Spleen (tissue), 11 donors: ENCODE data around the gene ESYT3. TPM values are rescaled to one million over a fixed set of nuclear protein-coding genes. Genes with fewer than 3 reads are reported as not detected.

ENCODE experiments used
- DNase-seq: peaks from one replicate; pipeline ENCODE4 v3.0.0-alpha.2; 2020
- H3K27ac ChIP-seq, 8 donors: fragments of 200-600 bp; sonication (generic) in 7 of 8; 1 replicate in 4 of 8; 2 replicates in 4 of 8; pipeline versions ENCODE4 v1.5.0 to v1.8.0; 2016 to 2021; ENCODE audit warnings: inconsistent platforms in 4 of 8, mild to moderate bottlenecking in 4 of 8, moderate library complexity in 1 of 8
- H3K27me3 ChIP-seq, 7 donors: fragments of 200-600 bp; sonication (generic) in 6 of 7; replicated peaks in 1 of 7; 1 replicate in 4 of 7; 2 replicates in 3 of 7; pipeline versions ENCODE4 v1.5.0 to v1.8.0; 2016 to 2021; ENCODE audit warnings: inconsistent platforms in 3 of 7, mild to moderate bottlenecking in 1 of 7
- H3K36me3 ChIP-seq, 6 donors: fragments of 200-600 bp; sonication (generic) in 5 of 6; 1 replicate in 4 of 6; 2 replicates in 2 of 6; pipeline versions ENCODE4 v1.5.0 to v1.8.0; 2016 to 2021; ENCODE audit warnings: inconsistent platforms in 2 of 6
- H3K4me1 ChIP-seq, 6 donors: fragments of 200-600 bp; sonication (generic) in 5 of 6; 1 replicate in 3 of 6; 2 replicates in 3 of 6; pipeline versions ENCODE4 v1.5.0 to v1.8.0; 2016 to 2021; ENCODE audit warnings: inconsistent platforms in 3 of 6
- H3K4me3 ChIP-seq, 8 donors: fragments of 200-600 bp; sonication (generic) in 7 of 8; 1 replicate in 4 of 8; 2 replicates in 4 of 8; pipeline versions ENCODE4 v1.5.0 to v1.8.0; 2016 to 2021; ENCODE audit warnings: inconsistent platforms in 4 of 8, mild to moderate bottlenecking in 4 of 8, moderate library complexity in 2 of 8
- H3K9me3 ChIP-seq, 8 donors: fragments of 200-600 bp; sonication (generic) in 7 of 8; 1 replicate in 4 of 8; 2 replicates in 4 of 8; pipeline versions ENCODE4 v1.5.0 to v1.8.0; 2016 to 2021; ENCODE audit warnings: inconsistent platforms in 4 of 8
- CTCF ChIP-seq, 11 experiments: fragments of 200-600 bp in 7 of 11; fragments of 450-650 bp in 4 of 11; sonication (generic) in 4 of 11; IDR thresholded peaks in 8 of 11; conservative IDR thresholded peaks in 3 of 11; 1 replicate in 7 of 11; 2 replicates in 4 of 11; pipeline versions ENCODE4 v1.4.0 to v1.8.0; 2016 to 2021; ENCODE audit warnings: antibody characterized with exemption in 11 of 11, inconsistent platforms in 4 of 11, mild to moderate bottlenecking in 1 of 11
- POLR2A ChIP-seq, 3 donors: fragments of 450-650 bp; IDR thresholded peaks; one replicate each; pipeline ENCODE4 v1.5.1; 2017; ENCODE audit warnings: antibody characterized with exemption in 3 of 3, mild to moderate bottlenecking in 1 of 3
- POLR2AphosphoS5 ChIP-seq, 3 donors: sonication (generic); formaldehyde crosslinking; IDR thresholded peaks; one replicate each; pipeline ENCODE4 v1.5.1; 2017; ENCODE audit warnings: antibody characterized with exemption in 3 of 3
- WGBS, 5 donors: extraction: QIAGEN DNeasy Blood & Tissue Kit in 3 of 5; methylation state at CpG; one replicate each; pipeline versions ENCODE4 v1.1.5 to v1.1.7; 2013 to 2018; 5-methylcytosine and 5-hydroxymethylcytosine counted together
- intact Hi-C: fragments of 100-400 bp; cut with DNase I; formaldehyde crosslinking; loops from one replicate; pipeline ENCODE4 v1.15.0; 2023; ENCODE audit warnings: low total_unique reads
- polyA plus RNA-seq, 3 donors: library from polyadenylated mRNA; stranded (reverse); fragments of 200-250 nt; gene quantifications; one replicate each; pipeline ENCODE4 v1.2.1, GENCODE V29; 2013
- total RNA-seq, 7 donors: library from RNA; depleted of rRNA in 3 of 7; stranded (reverse); fragments of >200 nt in 3 of 7; fragmentation: NEBNext Ultra II Directional in 4 of 7; extraction: Animal tissue kit (Norgen Biotek cat#: 25700) in 4 of 7; gene quantifications; one replicate each; pipeline versions ENCODE4 v1.1.0 to v1.2.1, GENCODE V29; 2016 to 2021
- donor health status: healthy with polysubstance abuse.
- donor health status: DM: no; HTN: no; CAD: no; lungs with moderate emphysema.
- donor health status: DM: no; HTN: no; CAD: no.
- donor health status: Bipolar disorder and iron deficiency.
- donor health status: healthy.
- donor health status: DM: no; HTN: no; CAD: no.
- donor health status: DM: yes; HTN: yes; CAD: no.

ESYT3 gene
- total and polyA plus RNA-seq, 10 donors: 0.02 TPM; not detected in 9

DNA sequence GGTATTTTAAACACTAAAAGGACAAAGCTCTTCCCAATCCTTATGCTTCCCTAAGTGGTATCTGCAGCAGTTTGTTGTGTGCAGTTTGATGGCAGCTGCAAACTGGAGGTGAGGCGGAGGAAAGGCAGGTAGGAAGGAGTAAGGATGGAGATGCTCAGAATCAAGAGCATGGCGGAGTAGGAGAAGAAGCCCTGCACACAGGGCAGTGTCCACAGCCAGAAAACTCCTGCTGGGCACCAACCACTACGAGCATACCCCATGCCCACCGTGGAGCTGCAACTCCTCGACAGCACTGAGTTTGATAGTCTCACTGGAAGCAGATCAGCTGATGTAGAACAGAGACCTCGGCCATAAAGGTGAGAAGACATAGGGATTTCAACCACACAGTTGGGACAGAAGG, 30.3 kb upstream of the ESYT3 start:
- intact Hi-C loops: no loop called here
- Histone ChIP-seq H3K4me3 (no peak overlapping the region), H3K36me3 (peaks cover 0 to 54% (median 4%) of the 10 kb centered on the region in 6 donors), H3K27me3 (peaks cover 0 to 5% (median 0%) of the 10 kb centered on the region in 7 donors), H3K4me1 (no peaks in the 10 kb centered on the region), H3K27ac (no peak overlapping the region), H3K9me3 (no peaks in the 10 kb centered on the region)
- 87 to 95% (median 91%) methylated on average over 6 of the region's 6 CpGs for WGBS, 5 donors
- no peak for DNase-seq
- TF ChIP-seq POLR2AphosphoS5 (IDR thresholded peaks at IDR 0.05): no peak
- no peak for TF ChIP-seq CTCF (IDR thresholded peaks at IDR 0.05 in 8 of 11, conservative IDR thresholded peaks at IDR 0.05 in 3 of 11)
- no peak for TF ChIP-seq POLR2A (IDR thresholded peaks at IDR 0.05)

- intact Hi-C loops: no loop called here
- H3K27ac ChIP-seq: no peak overlapping the region
- H3K27me3 ChIP-seq: peaks cover 0 to 5% (median 0%) of the 10 kb centered on the region in 7 donors
- no peak overlapping the region for H3K4me3 ChIP-seq
- peaks cover 0 to 49% (median 4%) of the 10 kb centered on the region in 6 donors for H3K36me3 ChIP-seq
- 77 to 92% (median 86%) methylated on average over 7 of the region's 7 CpGs for WGBS, 5 donors
- H3K4me1 ChIP-seq: no peaks in the 10 kb centered on the region
- no peak for DNase-seq
- TF ChIP-seq POLR2A (IDR thresholded peaks at IDR 0.05) (no peak), CTCF (IDR thresholded peaks at IDR 0.05 in 8 of 11, conservative IDR thresholded peaks at IDR 0.05 in 3 of 11) (no peak), POLR2AphosphoS5 (IDR thresholded peaks at IDR 0.05) (no peak)
- no peaks in the 10 kb centered on the region for H3K9me3 ChIP-seq
Measured at GRCh38 chr3:138405001-138405400, 29.4 kb upstream of the ESYT3 start.

GRCh38 chr3:138405486-138405885, 28.9 kb upstream of the ESYT3 start:
- intact Hi-C loops: no loop called here
- H3K9me3 ChIP-seq: no peaks in the 10 kb centered on the region
- no peak for TF ChIP-seq POLR2AphosphoS5 (IDR thresholded peaks at IDR 0.05)
- H3K27ac ChIP-seq: no peak overlapping the region
- H3K27me3 ChIP-seq: peaks cover 0 to 7% (median 0%) of the 10 kb centered on the region in 7 donors
- H3K4me1 ChIP-seq: no peaks in the 10 kb centered on the region
- DNase-seq: no peak
- H3K4me3 ChIP-seq: no peak overlapping the region
- WGBS, 5 donors: 70 to 83% (median 79%) methylated on average over 5 of the region's 5 CpGs
- peaks cover 0 to 45% (median 4%) of the 10 kb centered on the region in 6 donors for H3K36me3 ChIP-seq

- Histone ChIP-seq H3K4me3 (no peak overlapping the region), H3K27ac (no peak overlapping the region), H3K27me3 (peaks cover 0 to 10% (median 0%) of the 10 kb centered on the region in 7 donors), H3K36me3 (peaks cover 0 to 36% (median 4%) of the 10 kb centered on the region in 6 donors), H3K4me1 (no peaks in the 10 kb centered on the region), H3K9me3 (no peaks in the 10 kb centered on the region)
- intact Hi-C loops: no loop called here
- 63 to 78% (median 73%) methylated on average over 2 of the region's 2 CpGs for WGBS, 5 donors
- DNase-seq: no peak
- TF ChIP-seq POLR2AphosphoS5 (IDR thresholded peaks at IDR 0.05): no peak
Measured at GRCh38 chr3:138406606-138407005, 27.8 kb upstream of the ESYT3 start.

GRCh38 chr3:138407236-138407907, 27.0 kb upstream of the ESYT3 start:
- peaks cover 0 to 10% (median 0%) of the 10 kb centered on the region in 7 donors for H3K27me3 ChIP-seq
- peaks cover 0 to 28% (median 4%) of the 10 kb centered on the region in 6 donors for H3K36me3 ChIP-seq
- TF ChIP-seq POLR2AphosphoS5 (IDR thresholded peaks at IDR 0.05) (no peak), POLR2A (IDR thresholded peaks at IDR 0.05) (no peak), CTCF (IDR thresholded peaks at IDR 0.05 in 8 of 11, conservative IDR thresholded peaks at IDR 0.05 in 3 of 11) (no peak)
- H3K9me3 ChIP-seq: no peaks in the 10 kb centered on the region
- no peak for DNase-seq
- no peaks in the 10 kb centered on the region for H3K4me1 ChIP-seq
- WGBS, 5 donors: 86 to 95% (median 89%) methylated on average over 3 of the region's 3 CpGs
- intact Hi-C loops: no loop called here
- no peak overlapping the region for H3K27ac ChIP-seq
- H3K4me3 ChIP-seq: no peak overlapping the region
